ENCODE data around the gene AKT2.

DNA sequence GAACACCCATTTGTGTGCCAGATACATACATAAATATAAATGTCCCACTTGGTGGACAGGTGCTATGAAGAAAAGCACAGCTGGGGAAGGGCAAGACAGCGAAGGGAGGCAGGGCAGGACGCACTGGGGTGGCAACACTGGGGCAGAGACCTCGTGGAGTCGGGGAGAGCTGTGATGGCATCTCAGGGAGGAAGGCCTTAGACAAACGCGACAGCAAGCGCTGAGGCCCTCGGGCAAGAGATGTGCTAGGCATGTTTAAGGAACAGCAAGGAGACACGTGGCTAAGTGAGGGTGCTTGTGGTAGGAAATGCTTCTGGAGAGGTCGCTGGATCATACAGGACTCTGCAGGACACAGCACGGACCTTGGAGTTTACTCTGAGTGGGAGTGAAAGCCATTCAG lies 35.4 kb downstream of the AKT2 start:
- no peak for TF ChIP-seq EP300 (IDR thresholded peaks at IDR 0.05; ENCODE audit: borderline replicate concordance)
- TF ChIP-seq, protein P1, sequence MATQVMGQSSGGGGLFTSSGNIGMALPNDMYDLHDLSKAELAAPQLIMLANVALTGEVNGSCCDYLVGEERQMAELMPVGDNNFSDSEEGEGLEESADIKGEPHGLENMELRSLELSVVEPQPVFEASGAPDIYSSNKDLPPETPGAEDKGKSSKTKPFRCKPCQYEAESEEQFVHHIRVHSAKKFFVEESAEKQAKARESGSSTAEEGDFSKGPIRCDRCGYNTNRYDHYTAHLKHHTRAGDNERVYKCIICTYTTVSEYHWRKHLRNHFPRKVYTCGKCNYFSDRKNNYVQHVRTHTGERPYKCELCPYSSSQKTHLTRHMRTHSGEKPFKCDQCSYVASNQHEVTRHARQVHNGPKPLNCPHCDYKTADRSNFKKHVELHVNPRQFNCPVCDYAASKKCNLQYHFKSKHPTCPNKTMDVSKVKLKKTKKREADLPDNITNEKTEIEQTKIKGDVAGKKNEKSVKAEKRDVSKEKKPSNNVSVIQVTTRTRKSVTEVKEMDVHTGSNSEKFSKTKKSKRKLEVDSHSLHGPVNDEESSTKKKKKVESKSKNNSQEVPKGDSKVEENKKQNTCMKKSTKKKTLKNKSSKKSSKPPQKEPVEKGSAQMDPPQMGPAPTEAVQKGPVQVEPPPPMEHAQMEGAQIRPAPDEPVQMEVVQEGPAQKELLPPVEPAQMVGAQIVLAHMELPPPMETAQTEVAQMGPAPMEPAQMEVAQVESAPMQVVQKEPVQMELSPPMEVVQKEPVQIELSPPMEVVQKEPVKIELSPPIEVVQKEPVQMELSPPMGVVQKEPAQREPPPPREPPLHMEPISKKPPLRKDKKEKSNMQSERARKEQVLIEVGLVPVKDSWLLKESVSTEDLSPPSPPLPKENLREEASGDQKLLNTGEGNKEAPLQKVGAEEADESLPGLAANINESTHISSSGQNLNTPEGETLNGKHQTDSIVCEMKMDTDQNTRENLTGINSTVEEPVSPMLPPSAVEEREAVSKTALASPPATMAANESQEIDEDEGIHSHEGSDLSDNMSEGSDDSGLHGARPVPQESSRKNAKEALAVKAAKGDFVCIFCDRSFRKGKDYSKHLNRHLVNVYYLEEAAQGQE (IDR thresholded peaks at IDR 0.05; ENCODE audit: low read depth), result no peak
- no peak for TF ChIP-seq TCF12 (IDR thresholded peaks at IDR 0.05; ENCODE audit: low read depth)
- no peak for TF ChIP-seq FOXM1 (IDR thresholded peaks at IDR 0.05; ENCODE audit: borderline replicate concordance, low read depth)
- TF ChIP-seq, protein P2, sequence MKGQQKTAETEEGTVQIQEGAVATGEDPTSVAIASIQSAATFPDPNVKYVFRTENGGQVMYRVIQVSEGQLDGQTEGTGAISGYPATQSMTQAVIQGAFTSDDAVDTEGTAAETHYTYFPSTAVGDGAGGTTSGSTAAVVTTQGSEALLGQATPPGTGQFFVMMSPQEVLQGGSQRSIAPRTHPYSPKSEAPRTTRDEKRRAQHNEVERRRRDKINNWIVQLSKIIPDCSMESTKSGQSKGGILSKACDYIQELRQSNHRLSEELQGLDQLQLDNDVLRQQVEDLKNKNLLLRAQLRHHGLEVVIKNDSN (IDR thresholded peaks at IDR 0.05), result no peak

All from Ishikawa (cell line).